Keratinocyte (primary cell): ENCODE data around the gene QSOX2. TPM values are rescaled to one million over a fixed set of nuclear protein-coding genes. Genes with fewer than 3 reads are reported as not detected.

Experiments used
- DNase-seq: peaks from one replicate; pipeline ENCODE4 v3.0.0-alpha.2; 2011; ENCODE audit warnings: low read depth, missing footprints, low spot score
- FAIRE-seq: peaks from 2 replicates; lab custom pipeline; 2011; peaks lifted over from hg19 to GRCh38; lab: Jason Lieb, UNC
- H2AFZ ChIP-seq: 2 replicates; pipeline ENCODE4 v1.6.0; 2012; ENCODE audit warnings: low read length, control low read depth, inconsistent platforms; ENCODE audit not compliant: control insufficient read depth
- H3K27ac ChIP-seq: 2 replicates; pipeline ENCODE4 v1.5.1; 2011; ENCODE audit warnings: low read length; ENCODE audit not compliant: control insufficient read depth, insufficient read depth
- H3K27me3 ChIP-seq: 3 replicates; pipeline ENCODE4 v1.6.0; 2011; ENCODE audit warnings: low read length; ENCODE audit not compliant: control insufficient read depth, insufficient read depth; ENCODE audit errors: extremely low read depth
- H3K36me3 ChIP-seq, 2 experiments: 2 replicates in 1 of 2; 3 replicates in 1 of 2; pipeline ENCODE4 v1.5.1; 2011; ENCODE audit warnings: low read length in 2 of 2, mild to moderate bottlenecking in 1 of 2; ENCODE audit not compliant: control insufficient read depth in 2 of 2, insufficient read depth in 2 of 2; ENCODE audit errors: extremely low read depth in 1 of 2
- H3K4me1 ChIP-seq: 3 replicates; pipeline ENCODE4 v1.5.1; 2011; ENCODE audit warnings: low read length; ENCODE audit not compliant: control insufficient read depth, insufficient read depth; ENCODE audit errors: extremely low read depth
- H3K4me2 ChIP-seq: 3 replicates; pipeline ENCODE4 v1.6.0; 2011; ENCODE audit warnings: low read depth, low read length; ENCODE audit not compliant: control insufficient read depth, insufficient read depth; ENCODE audit errors: extremely low read depth
- H3K4me3 ChIP-seq, 3 experiments: fragments of 200-600 bp in 1 of 3; sonication (generic) in 1 of 3; 2 replicates in 2 of 3; 3 replicates in 1 of 3; pipeline ENCODE4 v1.5.1; 2011 to 2016; ENCODE audit warnings: low read length in 3 of 3, mild to moderate bottlenecking in 3 of 3, control low read depth in 2 of 3, inconsistent platforms in 1 of 3, low read depth in 1 of 3, mixed read lengths in 1 of 3, mixed run types in 1 of 3, moderate library complexity in 1 of 3; ENCODE audit not compliant: control insufficient read depth in 2 of 3, insufficient read depth in 2 of 3; ENCODE audit errors: extremely low read depth in 1 of 3
- H3K79me2 ChIP-seq: 2 replicates; pipeline ENCODE4 v1.6.0; 2012; ENCODE audit warnings: low read length; ENCODE audit not compliant: control insufficient read depth, insufficient read depth
- H3K9ac ChIP-seq: 3 replicates; pipeline ENCODE4 v1.6.0; 2011; ENCODE audit warnings: low read length; ENCODE audit not compliant: control insufficient read depth, insufficient read depth; ENCODE audit errors: extremely low read depth
- H3K9me1 ChIP-seq: 3 replicates; pipeline ENCODE4 v1.6.0; 2011; ENCODE audit warnings: low read length; ENCODE audit not compliant: control insufficient read depth, insufficient read depth; ENCODE audit errors: extremely low read depth
- H3K9me3 ChIP-seq: 2 replicates; pipeline ENCODE4 v1.5.1; 2012; ENCODE audit warnings: low read depth, low read length; ENCODE audit not compliant: control insufficient read depth
- H4K20me1 ChIP-seq: 3 replicates; pipeline ENCODE4 v1.6.0; 2011; ENCODE audit warnings: low read length; ENCODE audit not compliant: control insufficient read depth, insufficient read depth; ENCODE audit errors: extremely low read depth
- CTCF ChIP-seq, 3 experiments: IDR thresholded peaks in 1 of 3; conservative IDR thresholded peaks in 1 of 3; optimal IDR thresholded peaks in 1 of 3; 2 replicates in 2 of 3; 3 replicates in 1 of 3; pipeline versions ENCODE3 to v1.5.1; 2011; ENCODE audit warnings: low read length in 3 of 3, mild to moderate bottlenecking in 3 of 3, moderate library complexity in 2 of 3, control low read depth in 1 of 3, inconsistent platforms in 1 of 3; ENCODE audit not compliant: insufficient read depth in 2 of 3; ENCODE audit errors: extremely low read depth in 1 of 3
- EZH2 ChIP-seq: IDR thresholded peaks from one replicate; pipeline ENCODE4 v1.6.1; 2012; ENCODE audit warnings: inconsistent platforms, mild to moderate bottlenecking, low read length, moderate library complexity
- dilution Hi-C: fragments of 300-500 bp; cut with MboI; formaldehyde crosslinking; loops from one replicate; pipeline ENCODE4 v1.7.0; 2020; ENCODE audit warnings: low sequenced_read_pairs; ENCODE audit not compliant: extremely low pct_ligation_motif_present
- polyA plus RNA-seq, 5 experiments: library from polyadenylated mRNA; depleted of rRNA in 3 of 5; stranded (reverse) in 3 of 5; stranded (forward) in 1 of 5; unstranded in 1 of 5; fragments of >200 nt; gene quantifications; 1 replicate in 1 of 5; 2 replicates in 3 of 5; 3 replicates in 1 of 5; pipeline versions ENCODE4 v1.2.1 to v1.2.3, GENCODE V29; 2011 to 2012; ENCODE audit warnings: missing spikeins in 2 of 5, low read depth in 1 of 5, low replicate concordance in 1 of 5

The QSOX2 gene
- polyA plus RNA-seq, 1 donor (not counting 4 experiments of a cell fraction or from before 2014, with no cell fraction given) = 11.9 TPM

- TF ChIP-seq CTCF (optimal IDR thresholded peaks at IDR 0.05 in 1 of 3, IDR thresholded peaks at IDR 0.05 in 1 of 3, conservative IDR thresholded peaks at IDR 0.05 in 1 of 3; ENCODE audit: extremely low read depth in 1 of 3, insufficient read depth in 2 of 3, low read length in 3 of 3) (peak; percentile 29 to 60 (median 38)), EZH2 (no peak)
- no peak for FAIRE-seq
- H3K27me3 ChIP-seq = peaks cover 28% of the 10 kb centered on the region
Measured at GRCh38 chr9:136264031-136264430, 18.4 kb upstream of the QSOX2 start.

GRCh38 chr9:136262671-136263178 lies 17.1 kb upstream of the QSOX2 start:
- Histone ChIP-seq H3K9me1 (no peaks in the 10 kb centered on the region), H3K4me2 (no peak overlapping the region), H3K4me3 (no peak overlapping the region), H2AFZ (no peak overlapping the region), H3K79me2 (no peaks in the 10 kb centered on the region), H3K27me3 (peaks cover 21% of the 10 kb centered on the region), H3K9me3 (no peaks in the 10 kb centered on the region), H3K36me3 (no peaks in the 10 kb centered on the region), H3K4me1 (peaks cover 4% of the 10 kb centered on the region), H3K9ac (no peak overlapping the region), H3K27ac (no peak overlapping the region), H4K20me1 (no peaks in the 10 kb centered on the region)
- dilution Hi-C loops = no loop called here
- DNase-seq = no peak
- TF ChIP-seq CTCF (optimal IDR thresholded peaks at IDR 0.05 in 1 of 3, IDR thresholded peaks at IDR 0.05 in 1 of 3, conservative IDR thresholded peaks at IDR 0.05 in 1 of 3; ENCODE audit: extremely low read depth in 1 of 3, insufficient read depth in 2 of 3, low read length in 3 of 3) = no peak
- no peak for FAIRE-seq

More at GRCh38 chr9:136264031-136264430, 18.4 kb upstream of the QSOX2 start:
- dilution Hi-C loops = no loop called here
- H3K27ac ChIP-seq = no peak overlapping the region
- peaks cover 5% of the 10 kb centered on the region for H3K4me1 ChIP-seq
- no peak overlapping the region for H3K4me3 ChIP-seq
- no peak overlapping the region for H3K4me2 ChIP-seq
- H3K79me2 ChIP-seq = no peaks in the 10 kb centered on the region
- H2AFZ ChIP-seq = no peak overlapping the region
- no peaks in the 10 kb centered on the region for H4K20me1 ChIP-seq
- H3K9me1 ChIP-seq = no peaks in the 10 kb centered on the region
- H3K9ac ChIP-seq = no peak overlapping the region
- H3K9me3 ChIP-seq = no peaks in the 10 kb centered on the region
- no peaks in the 10 kb centered on the region for H3K36me3 ChIP-seq
- no peak for DNase-seq
